NCI-H526 (cell line): Measurements from ENCODE around the gene EVC.
"Not testable (repeated sequence)": the region's sequence is repeated elsewhere in the genome, so short reads cannot be mapped to it uniquely, and the experiment has no call there.

Source experiments
- DNase-seq, 2 experiments: peaks; one replicate each; lab custom pipeline; 2025; lab: John Stamatoyannopoulos, UW

EVC gene

GRCh38 chr4:5843573-5844530 lies 132.9 kb downstream of the EVC start:
- DNase-seq = no peak

- no peak for DNase-seq
Measured at GRCh38 chr4:5845035-5845905, 134.3 kb downstream of the EVC start.

GRCh38 chr4:5851637-5852301 lies 140.8 kb downstream of the EVC start:
- no peak for DNase-seq

- no peak for DNase-seq
Measured at GRCh38 chr4:5852523-5853202, 141.7 kb downstream of the EVC start.

- no peak for DNase-seq
Measured at GRCh38 chr4:5854929-5855328, 143.9 kb downstream of the EVC start.

- not testable (repeated sequence) for DNase-seq
Measured at GRCh38 chr4:5856362-5856761, 145.4 kb downstream of the EVC start.

GRCh38 chr4:5857199-5857598 lies 146.2 kb downstream of the EVC start:
- no peak for DNase-seq

GRCh38 chr4:5858020-5858769 lies 147.2 kb downstream of the EVC start:
- no peak for DNase-seq

GRCh38 chr4:5863461-5864113 lies 152.6 kb downstream of the EVC start:
- DNase-seq = no peak
